H1 (cell line): ENCODE data around the gene CCDC9B. TPM values are rescaled to one million over a fixed set of nuclear protein-coding genes. Genes with fewer than 3 reads are reported as not detected.

Experiments
- CTCF ChIA-PET: fragments of 300-600 bp; sonication (Branson Sonifier 250); formaldehyde crosslinking; loops from one replicate; lab custom pipeline; 2021; ENCODE audit not compliant: partially characterized antibody; lab: Charles Lee
- POLR2A ChIA-PET: fragments of 300-600 bp; sonication (Branson Sonifier 250); formaldehyde crosslinking; loops from one replicate; lab custom pipeline; 2021; ENCODE audit warnings: inconsistent platforms; ENCODE audit not compliant: partially characterized antibody; lab: Charles Lee
- DNase-seq, 2 experiments: peaks; one replicate each; pipeline versions ENCODE4 v3.0.0 to v3.0.0-alpha.2; 2010 to 2022; ENCODE audit warnings: low spot score in 2 of 2, low read depth in 1 of 2, mixed read lengths in 1 of 2
- FAIRE-seq: peaks from 2 replicates; lab custom pipeline; 2011; peaks lifted over from hg19 to GRCh38; lab: Jason Lieb, UNC
- H2AFZ ChIP-seq: 2 replicates; pipeline ENCODE4 v1.8.1; 2012; ENCODE audit warnings: low read length, inconsistent platforms
- H2AK5ac ChIP-seq: 2 replicates; pipeline ENCODE4 v1.6.1; 2013; ENCODE audit warnings: low read depth, low read length
- H2BK120ac ChIP-seq: replicated peaks from 2 replicates; pipeline ENCODE3; 2013; ENCODE audit warnings: low read depth, low read length, inconsistent platforms
- H2BK12ac ChIP-seq: 2 replicates; pipeline ENCODE4 v1.6.1; 2013; ENCODE audit warnings: low read depth, low read length
- H2BK15ac ChIP-seq: 2 replicates; pipeline ENCODE4 v1.6.1; 2013; ENCODE audit warnings: low read length
- H2BK20ac ChIP-seq: 2 replicates; pipeline ENCODE4 v1.6.1; 2013; ENCODE audit warnings: low read length
- H2BK5ac ChIP-seq: 2 replicates; pipeline ENCODE4 v1.6.1; 2013; ENCODE audit warnings: low read depth, low read length
- H3K14ac ChIP-seq: 2 replicates; pipeline ENCODE4 v1.6.1; 2013; ENCODE audit warnings: inconsistent platforms; ENCODE audit not compliant: insufficient read length
- H3K18ac ChIP-seq: 2 replicates; pipeline ENCODE4 v1.6.1; 2013; ENCODE audit warnings: low read length; ENCODE audit errors: extremely low read depth
- H3K23ac ChIP-seq: 2 replicates; pipeline ENCODE4 v1.6.1; 2013; ENCODE audit warnings: inconsistent platforms; ENCODE audit not compliant: insufficient read length
- H3K23me2 ChIP-seq: 2 replicates; pipeline ENCODE4 v1.6.1; 2013; ENCODE audit warnings: low read depth, low read length
- H3K27ac ChIP-seq: 2 replicates; pipeline ENCODE4 v1.6.1; 2011; ENCODE audit warnings: low read depth, low read length, inconsistent platforms
- H3K27me3 ChIP-seq, 4 experiments: replicated peaks in 1 of 4; 1 replicate in 1 of 4; 2 replicates in 3 of 4; pipeline versions ENCODE4 v1.6.1 to v1.8.1; 2011 to 2013; ENCODE audit warnings: low read length in 3 of 4, mild to moderate bottlenecking in 3 of 4, inconsistent platforms in 2 of 4, mixed read lengths in 2 of 4, moderate library complexity in 1 of 4; ENCODE audit not compliant: control insufficient read depth in 3 of 4, insufficient read depth in 3 of 4; ENCODE audit errors: extremely low read depth in 1 of 4
- H3K36me3 ChIP-seq, 4 experiments: 2 replicates each; pipeline versions ENCODE4 v1.6.1 to v1.8.1; 2011 to 2013; ENCODE audit warnings: mild to moderate bottlenecking in 4 of 4, low read length in 3 of 4, moderate library complexity in 2 of 4, control low read depth in 1 of 4, inconsistent platforms in 1 of 4; ENCODE audit not compliant: insufficient read depth in 4 of 4, control insufficient read depth in 2 of 4
- H3K4ac ChIP-seq: replicated peaks from 2 replicates; pipeline ENCODE3; 2013; ENCODE audit warnings: low read length, low read depth, mixed read lengths, inconsistent platforms; ENCODE audit not compliant: insufficient read length
- H3K4me1 ChIP-seq, 4 experiments: replicated peaks in 1 of 4; 1 replicate in 1 of 4; 2 replicates in 3 of 4; pipeline versions ENCODE4 v1.6.1 to v1.8.1; 2011 to 2013; ENCODE audit warnings: low read length in 3 of 4, inconsistent platforms in 2 of 4, mixed read lengths in 1 of 4; ENCODE audit not compliant: insufficient read depth in 4 of 4, control insufficient read depth in 3 of 4
- H3K4me2 ChIP-seq, 2 experiments: 2 replicates each; pipeline versions ENCODE4 v1.6.1 to v1.8.1; 2011 to 2013; ENCODE audit warnings: low read depth in 2 of 2, low read length in 2 of 2, control low read depth in 1 of 2, inconsistent platforms in 1 of 2, mild to moderate bottlenecking in 1 of 2; ENCODE audit not compliant: insufficient read depth in 1 of 2
- H3K4me3 ChIP-seq, 4 experiments: fragments of 200-600, 300-600 bp in 1 of 4; sonication (generic), shearing (Covaris generic), sonication (Bioruptor Twin) in 1 of 4; 2 replicates each; pipeline versions ENCODE4 v1.5.1 to v1.8.1; 2011 to 2016; ENCODE audit warnings: low read length in 4 of 4, low read depth in 3 of 4, control low read depth in 2 of 4, inconsistent platforms in 2 of 4, mild to moderate bottlenecking in 2 of 4, mixed read lengths in 1 of 4, moderate library complexity in 1 of 4; ENCODE audit not compliant: insufficient read depth in 2 of 4; ENCODE audit errors: extremely low read depth in 1 of 4
- H3K56ac ChIP-seq: replicated peaks from 2 replicates; pipeline ENCODE3; 2013; ENCODE audit warnings: low read depth, mild to moderate bottlenecking, mixed read lengths, low read length, inconsistent platforms; ENCODE audit not compliant: insufficient read length
- H3K79me1 ChIP-seq: 2 replicates; pipeline ENCODE4 v1.6.1; 2013; ENCODE audit warnings: low read depth, low read length, control low read depth
- H3K79me2 ChIP-seq, 2 experiments: 2 replicates each; pipeline versions ENCODE4 v1.6.1 to v1.8.1; 2012 to 2013; ENCODE audit warnings: low read length in 2 of 2, mild to moderate bottlenecking in 2 of 2, inconsistent platforms in 1 of 2; ENCODE audit not compliant: insufficient read depth in 2 of 2, control insufficient read depth in 1 of 2
- H3K9ac ChIP-seq, 4 experiments: replicated peaks in 1 of 4; 1 replicate in 1 of 4; 2 replicates in 3 of 4; pipeline versions ENCODE4 v1.6.1 to v1.8.1; 2011 to 2013; ENCODE audit warnings: low read depth in 3 of 4, low read length in 3 of 4, control low read depth in 2 of 4, mild to moderate bottlenecking in 2 of 4, moderate library complexity in 2 of 4, inconsistent platforms in 1 of 4; ENCODE audit errors: extremely low read depth in 1 of 4
- H3K9me3 ChIP-seq, 2 experiments: 2 replicates each; pipeline versions ENCODE4 v1.6.1 to v1.8.1; 2012 to 2013; ENCODE audit warnings: mild to moderate bottlenecking in 2 of 2, moderate library complexity in 2 of 2, control low read depth in 1 of 2, inconsistent platforms in 1 of 2, low read depth in 1 of 2, low read length in 1 of 2, mixed read lengths in 1 of 2; ENCODE audit not compliant: insufficient read depth in 2 of 2
- H4K20me1 ChIP-seq, 2 experiments: replicated peaks in 1 of 2; 2 replicates each; pipeline versions ENCODE3 to v1.8.1; 2011 to 2013; ENCODE audit warnings: inconsistent platforms in 2 of 2, low read length in 2 of 2, mild to moderate bottlenecking in 1 of 2; ENCODE audit not compliant: insufficient read depth in 2 of 2, control insufficient read depth in 1 of 2
- H4K5ac ChIP-seq: 2 replicates; pipeline ENCODE4 v1.6.1; 2013; ENCODE audit warnings: low read length, low read depth, mixed read lengths, inconsistent platforms; ENCODE audit not compliant: insufficient read length
- H4K8ac ChIP-seq: 2 replicates; pipeline ENCODE4 v1.8.0; 2013; ENCODE audit warnings: mild to moderate bottlenecking, moderate library complexity, low read length, inconsistent platforms; ENCODE audit not compliant: insufficient read depth; ENCODE audit errors: extremely low read depth
- H4K91ac ChIP-seq: replicated peaks from 2 replicates; pipeline ENCODE3; 2013; ENCODE audit warnings: low read length, mixed read lengths, inconsistent platforms; ENCODE audit not compliant: insufficient read length
- CHD2 ChIP-seq: IDR thresholded peaks from 2 replicates; pipeline ENCODE4 v1.6.1; 2012; ENCODE audit warnings: low read length, improper control_type of control experiment
- CREB1 ChIP-seq: IDR thresholded peaks from 2 replicates; pipeline ENCODE4 v1.6.1; 2012; ENCODE audit warnings: inconsistent platforms
- EZH2 ChIP-seq: fragments of 200-600 bp; sonication (generic); IDR thresholded peaks from 2 replicates; pipeline ENCODE4 v1.7.1; 2012; ENCODE audit warnings: low read depth, mild to moderate bottlenecking, moderate library complexity, low read length, inconsistent platforms; ENCODE audit not compliant: severe bottlenecking
- FOSL1 ChIP-seq: IDR thresholded peaks from 2 replicates; pipeline ENCODE4 v1.6.1; 2011; ENCODE audit warnings: mild to moderate bottlenecking, low read depth, low read length, moderate library complexity; ENCODE audit not compliant: insufficient read depth
- KDM5A ChIP-seq: fragments of 200-600 bp; IDR thresholded peaks from 2 replicates; pipeline ENCODE4 v1.7.1; 2012; ENCODE audit warnings: mild to moderate bottlenecking, low read length, inconsistent platforms, mixed read lengths
- SAP30 ChIP-seq: fragments of 300-600 bp; sonication (generic); IDR thresholded peaks from 2 replicates; pipeline ENCODE4 v1.7.1; 2012; ENCODE audit warnings: low read length, moderate library complexity, mild to moderate bottlenecking, inconsistent platforms; ENCODE audit not compliant: insufficient read depth, insufficient replicate concordance
- SIX5 ChIP-seq: IDR thresholded peaks from 2 replicates; pipeline ENCODE4 v1.6.1; 2011; ENCODE audit warnings: mild to moderate bottlenecking, low read depth, low read length
- SUZ12 ChIP-seq: fragments of 200-600 bp; sonication (generic); IDR thresholded peaks from 2 replicates; pipeline ENCODE4 v1.6.1; 2012; ENCODE audit warnings: mild to moderate bottlenecking, inconsistent platforms, low read length, moderate library complexity, mixed read lengths
- ZNF274 ChIP-seq: IDR thresholded peaks from 2 replicates; pipeline ENCODE4 v1.7.0; 2012; ENCODE audit warnings: low read length, borderline replicate concordance; ENCODE audit errors: extremely low read depth
- WGBS, 2 experiments: shearing (Covaris generic) in 1 of 2; methylation state at CpG; one replicate each; pipeline versions ENCODE4 v1.1.6 to v1.1.7; 2013 to 2015; ENCODE audit warnings: low lambda C conversion rate in 2 of 2, mixed read lengths in 2 of 2, inconsistent platforms in 1 of 2, low coverage in 1 of 2, missing lambda C conversion rate in 1 of 2; ENCODE audit not compliant: insufficient replicate concordance in 2 of 2, insufficient coverage in 1 of 2, insufficient read length in 1 of 2; ENCODE audit errors: extremely low coverage in 1 of 2, missing lambda C conversion rate in 1 of 2; 5-methylcytosine and 5-hydroxymethylcytosine counted together
- polyA plus RNA-seq, 7 experiments: library from polyadenylated mRNA; depleted of rRNA in 3 of 7; stranded (reverse) in 5 of 7; unstranded in 2 of 7; fragments of >200 nt in 5 of 7; fragments of 200-250 nt in 2 of 7; gene quantifications; 1 replicate in 5 of 7; 2 replicates in 1 of 7; 4 replicates in 1 of 7; pipeline versions ENCODE4 v1.2.1 to v1.2.3, GENCODE V29; 2011 to 2013; ENCODE audit warnings: missing spikeins in 2 of 7, mixed read lengths in 2 of 7
- total RNA-seq: library from RNA; stranded (reverse); fragmentation: NEBNext Ultra II Directional; extraction: Animal tissue kit (Norgen Biotek cat#: 25700); gene quantifications from 2 replicates; pipeline ENCODE4 v1.2.1, GENCODE V29; 2021
- TF ChIP-seq, protein P1 (sequence below): IDR thresholded peaks from 2 replicates; pipeline ENCODE4 v1.6.1; 2012; ENCODE audit warnings: low read length, inconsistent platforms

CCDC9B gene
- total and polyA plus RNA-seq, 2 of the 8 experiments (the other 6 are each of a cell fraction or from before 2014, with no cell fraction given) = 0.45 to 0.78 TPM

DNA sequence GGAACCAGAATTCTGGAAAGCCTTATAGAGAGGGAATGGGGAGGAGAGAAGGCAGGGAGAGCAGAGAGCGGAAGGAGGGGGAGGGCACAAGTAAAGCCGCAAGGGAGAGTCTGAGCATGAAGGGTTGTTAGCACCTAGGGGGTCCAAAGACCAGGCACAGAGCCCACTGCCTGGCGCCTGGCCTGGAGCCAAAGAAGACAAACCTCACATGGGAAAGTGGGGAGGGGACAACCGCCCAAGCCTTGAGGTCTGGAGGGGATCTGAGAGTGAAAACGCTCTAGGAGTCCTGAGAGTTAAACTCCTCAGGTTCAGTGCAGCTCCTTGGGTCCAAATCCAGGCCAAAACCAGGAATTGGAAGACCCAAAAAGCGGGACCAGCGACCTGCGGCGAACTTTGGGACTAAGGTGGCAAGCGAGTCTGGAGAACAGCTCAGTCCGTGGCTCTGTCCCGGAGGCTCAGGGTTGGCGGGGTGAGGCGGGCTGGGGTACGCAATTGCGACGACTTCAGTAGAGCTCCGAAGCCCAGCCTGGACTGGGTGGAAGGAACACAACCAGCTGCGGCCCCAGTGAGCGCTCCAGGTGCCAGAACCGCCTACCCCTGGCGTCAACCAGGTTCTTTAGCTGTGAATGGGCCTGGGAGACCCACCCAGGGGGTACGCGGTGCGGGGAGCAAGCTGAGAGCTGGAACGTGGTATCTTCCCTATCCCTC is 18.1 kb downstream of the CCDC9B start:
- POLR2A ChIA-PET = interaction anchor here (0.8 to 2.2 kb wide), 9 partner anchors 10 to 55 kb away, joined by 3 to 13 read pairs (median 6); no protein-coding TSS in a partner anchor
- 10% methylated on average over 26 of the region's 26 CpGs; no CpG with 5 or more reads in 1 of the 2 experiments for WGBS, 2 experiments
- TF ChIP-seq CREB1 (no peak), SUZ12 (peak; percentile 40; the same call in 1 of the 2 replicates), EZH2 (peak; percentile 41), ZNF274 (no peak), FOSL1 (no peak), SAP30 (peak; percentile 41), KDM5A (no peak), CHD2 (no peak), SIX5 (no peak)
- TF ChIP-seq, protein P1, sequence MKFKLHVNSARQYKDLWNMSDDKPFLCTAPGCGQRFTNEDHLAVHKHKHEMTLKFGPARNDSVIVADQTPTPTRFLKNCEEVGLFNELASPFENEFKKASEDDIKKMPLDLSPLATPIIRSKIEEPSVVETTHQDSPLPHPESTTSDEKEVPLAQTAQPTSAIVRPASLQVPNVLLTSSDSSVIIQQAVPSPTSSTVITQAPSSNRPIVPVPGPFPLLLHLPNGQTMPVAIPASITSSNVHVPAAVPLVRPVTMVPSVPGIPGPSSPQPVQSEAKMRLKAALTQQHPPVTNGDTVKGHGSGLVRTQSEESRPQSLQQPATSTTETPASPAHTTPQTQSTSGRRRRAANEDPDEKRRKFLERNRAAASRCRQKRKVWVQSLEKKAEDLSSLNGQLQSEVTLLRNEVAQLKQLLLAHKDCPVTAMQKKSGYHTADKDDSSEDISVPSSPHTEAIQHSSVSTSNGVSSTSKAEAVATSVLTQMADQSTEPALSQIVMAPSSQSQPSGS = no peak

More for the DNA sequence above, 18.1 kb downstream of the CCDC9B start:
- H3K23ac ChIP-seq = no peak overlapping the region
- FAIRE-seq = no peak
- no peak overlapping the region for H3K9ac ChIP-seq
- H3K79me1 ChIP-seq = no peaks in the 10 kb centered on the region; the same call in 1 of the 2 replicates
- 0 out of 2 replicates have a peak overlapping the region, but pooled peaks have one; percentile 11 for H2BK5ac ChIP-seq
- H2AFZ ChIP-seq = no peak overlapping the region
- H2BK15ac ChIP-seq = 0 out of 2 replicates have a peak overlapping the region, but pooled peaks have one; percentile 73
- CTCF ChIA-PET = interaction anchor here (0.7 to 23.9 kb wide), 15 partner anchors 9 to 202 kb away, joined by 3 to 584 read pairs (median 4); partner anchors contain the start of genes ANKRD63, CCDC9B, IVD and PLCB2
- H4K20me1 ChIP-seq = no peaks in the 10 kb centered on the region
- no peak overlapping the region for H3K14ac ChIP-seq
- peaks cover 0 to 14% of the 10 kb centered on the region in 2 experiments; a peak in 3 of 4 replicates for H3K79me2 ChIP-seq
- peaks cover 0 to 20% (median 9%) of the 10 kb centered on the region in 4 experiments; a peak in 4 of 7 replicates for H3K27me3 ChIP-seq
- no peak overlapping the region for H3K4ac ChIP-seq
- H3K27ac ChIP-seq = no peak overlapping the region
- H3K4me3 ChIP-seq = peak overlapping the region; percentile 15 to 59 (median 40); a peak in 7 of 8 replicates
- no peak overlapping the region for H2BK12ac ChIP-seq
- H3K4me2 ChIP-seq = peak overlapping the region; percentile 70 to 90
- H3K9me3 ChIP-seq = no peaks in the 10 kb centered on the region
- H4K8ac ChIP-seq = no peak overlapping the region; the same call in 1 of the 2 replicates
- no peak overlapping the region for H3K56ac ChIP-seq
- peaks cover 13% of the 10 kb centered on the region for H3K23me2 ChIP-seq
- peaks cover 0 to 4% (median 0%) of the 10 kb centered on the region in 4 experiments; a peak in 2 of 8 replicates for H3K36me3 ChIP-seq
- H3K4me1 ChIP-seq = peaks cover 13 to 36% (median 26%) of the 10 kb centered on the region in 4 experiments
- H4K5ac ChIP-seq = no peak overlapping the region
- peak in 1 of 2 experiments; percentile 55 for DNase-seq
- H2BK120ac ChIP-seq = no peak overlapping the region
- no peak overlapping the region for H4K91ac ChIP-seq
- no peak overlapping the region for H2BK20ac ChIP-seq
- no peak overlapping the region for H2AK5ac ChIP-seq
- no peak overlapping the region for H3K18ac ChIP-seq
